PC-9 (cell line): ENCODE data around the gene INPP5A.

ENCODE experiments used
- CTCF ChIP-seq: fragments of 200-600 bp; sonication (generic); conservative IDR thresholded peaks from 2 replicates; pipeline ENCODE4 v1.6.1; 2017; ENCODE audit warnings: mixed run types, antibody characterized with exemption, mild to moderate bottlenecking, moderate library complexity
- EZH2 ChIP-seq: fragments of 200-600 bp; sonication (generic); IDR thresholded peaks from 2 replicates; pipeline ENCODE4 v1.8.0; 2017; ENCODE audit warnings: antibody characterized with exemption, low read depth

GRCh38 chr10:132727411-132727810 lies 189.8 kb downstream of the INPP5A start:
- TF ChIP-seq CTCF = no peak
- no peak for TF ChIP-seq EZH2
